ENCODE measurements around the gene ADM2.
"Not testable (repeated sequence)": the region's sequence is repeated elsewhere in the genome, so short reads cannot be mapped to it uniquely, and the experiment has no call there.

ADM2 gene

DNA sequence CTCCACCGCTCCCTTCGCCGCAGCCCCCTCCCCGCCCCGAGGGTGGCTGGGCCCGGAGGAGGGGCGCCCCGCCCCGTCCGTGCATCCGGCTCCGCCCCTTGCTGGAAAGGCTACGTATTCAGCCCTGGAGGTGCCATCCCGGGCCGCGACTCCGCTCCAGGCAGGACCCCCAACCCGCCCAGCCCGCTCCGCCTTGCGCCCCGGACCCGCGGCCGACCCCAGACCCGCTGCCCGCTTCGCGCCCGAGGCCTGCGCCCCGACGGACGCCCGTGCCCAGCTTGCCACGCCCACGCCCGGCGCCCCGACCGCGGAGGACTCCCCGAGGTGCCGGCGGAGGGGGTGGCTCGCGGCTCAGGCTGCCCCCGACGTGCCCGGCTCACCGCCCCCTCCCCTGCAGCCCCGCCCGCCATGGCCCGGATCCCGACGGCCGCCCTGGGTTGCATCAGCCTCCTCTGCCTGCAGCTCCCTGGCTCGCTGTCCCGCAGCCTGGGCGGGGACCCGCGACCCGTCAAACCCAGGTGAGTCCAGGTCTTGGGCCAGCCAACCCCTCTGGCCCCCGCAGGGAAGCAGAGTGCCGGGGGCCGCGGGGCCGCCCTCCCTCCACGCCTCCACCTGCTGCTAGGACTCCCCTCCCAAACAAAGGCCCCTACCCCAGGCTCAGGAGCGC is at the start of gene ADM2:
ADM2 (plus strand) TSS at position 104 of the 667 bp plus-strand sequence; CDS start at position 409, 305 bp downstream.
- no peak for TF ChIP-seq ZNF274 (IDR thresholded peaks at IDR 0.05; ENCODE audit: low read depth, low read length)
- peak within 1 kb of the TSS; percentile 31; the same call in 1 of the 2 replicates for H3K4me3 ChIP-seq (ENCODE audit: low read length)

DNA sequence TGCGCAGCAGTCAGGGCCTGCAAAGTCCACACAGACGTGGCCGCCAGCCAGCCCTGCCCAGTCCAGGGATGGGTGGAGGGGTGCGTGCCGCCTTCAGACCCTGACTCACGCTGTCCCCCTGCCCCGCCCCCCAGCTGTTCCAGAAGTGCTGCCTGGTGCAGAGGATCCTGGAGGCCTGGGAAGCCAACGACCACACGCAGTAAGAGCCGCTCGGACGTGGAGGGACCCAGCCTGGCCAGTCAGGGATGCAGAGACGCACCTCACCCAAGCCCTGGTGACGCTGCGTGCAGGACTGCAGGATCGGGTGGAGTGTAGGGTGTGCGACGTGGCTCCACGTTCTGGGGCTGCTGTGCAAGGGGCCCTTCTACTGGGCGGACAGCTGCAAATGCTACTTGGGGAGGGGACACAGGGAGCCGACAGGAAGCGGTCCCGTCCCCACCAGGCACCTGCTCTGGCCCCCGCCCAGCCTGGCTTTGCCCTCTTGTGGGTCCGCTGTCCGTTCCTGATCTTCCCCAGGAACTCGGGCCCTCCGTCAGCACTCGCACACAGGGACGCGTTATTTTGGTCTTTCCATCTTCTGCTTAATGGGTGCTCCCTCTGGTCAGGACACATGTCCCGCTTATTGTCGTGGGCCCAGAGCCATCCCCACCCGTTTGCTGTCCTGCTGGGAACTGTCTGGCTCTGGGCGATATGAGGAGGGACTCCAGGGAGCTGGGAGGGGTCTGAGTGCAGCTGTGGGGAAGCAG is 49.0 kb upstream of the ADM2 start:
- no peak overlapping the region for H3K4me3 ChIP-seq (ENCODE audit: low read length)
- no peak for TF ChIP-seq ZNF274 (IDR thresholded peaks at IDR 0.05; ENCODE audit: low read depth, low read length)

DNA sequence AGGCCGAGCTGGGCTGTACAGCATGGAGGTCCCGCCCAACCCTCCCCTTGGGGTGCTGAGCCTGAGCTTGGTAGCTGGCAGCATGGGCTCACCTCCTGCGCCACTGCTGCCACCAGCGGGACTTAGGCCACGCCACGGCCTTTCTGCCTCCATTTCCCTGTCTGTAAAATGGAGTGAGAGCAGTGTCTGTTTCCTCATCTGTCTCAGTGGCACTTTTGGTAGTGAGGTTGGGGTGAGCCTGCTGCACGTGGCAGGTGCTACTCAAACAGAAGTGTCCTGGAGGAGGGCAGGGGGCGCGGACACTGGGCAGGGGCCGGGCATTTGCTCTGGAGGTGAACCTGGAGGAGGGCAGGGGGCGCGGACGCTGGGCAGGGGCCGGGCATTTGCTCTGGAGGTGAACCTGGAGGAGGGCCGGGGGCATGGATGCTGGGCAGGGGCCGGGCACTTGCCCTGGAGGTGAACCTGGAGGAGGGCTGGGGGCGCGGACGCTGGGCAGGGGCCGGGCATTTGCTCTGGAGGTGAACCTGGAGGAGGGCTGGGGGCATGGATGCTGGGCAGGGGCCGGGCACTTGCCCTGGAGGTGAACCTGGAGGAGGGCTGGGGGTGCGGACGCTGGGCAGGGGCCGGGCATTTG is 48.3 kb upstream of the ADM2 start:
- H3K4me3 ChIP-seq (ENCODE audit: low read length) = not testable (repeated sequence)

DNA sequence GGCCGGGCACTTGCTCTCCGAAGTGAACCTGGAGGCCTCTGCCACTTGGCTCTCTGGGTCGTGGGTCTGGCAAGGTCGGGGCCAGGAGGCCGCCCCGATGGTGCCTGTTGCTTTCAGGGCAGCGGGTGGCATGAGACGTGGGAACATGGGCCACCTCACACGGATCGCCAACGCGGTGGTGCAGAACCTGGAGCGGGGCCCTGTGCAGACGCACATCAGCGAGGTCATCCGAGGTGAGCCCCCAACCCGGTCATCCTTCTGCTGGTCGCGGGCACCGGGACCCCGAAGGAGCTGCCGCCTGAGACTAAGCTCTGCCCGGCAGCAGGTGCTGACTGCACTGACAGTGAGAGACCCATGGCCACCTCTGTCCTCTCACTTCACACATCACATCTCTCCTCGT is 46.5 kb upstream of the ADM2 start:
- TF ChIP-seq ZNF274 (IDR thresholded peaks at IDR 0.05; ENCODE audit: low read depth, low read length) = no peak
- H3K4me3 ChIP-seq (ENCODE audit: low read length) = no peak overlapping the region

- no peak overlapping the region for H3K4me3 ChIP-seq (ENCODE audit: low read length)
- no peak for TF ChIP-seq ZNF274 (IDR thresholded peaks at IDR 0.05; ENCODE audit: low read depth, low read length)
These were observed 45.9 kb upstream of the ADM2 start for GRCh38 chr22:50435291-50436014.

DNA sequence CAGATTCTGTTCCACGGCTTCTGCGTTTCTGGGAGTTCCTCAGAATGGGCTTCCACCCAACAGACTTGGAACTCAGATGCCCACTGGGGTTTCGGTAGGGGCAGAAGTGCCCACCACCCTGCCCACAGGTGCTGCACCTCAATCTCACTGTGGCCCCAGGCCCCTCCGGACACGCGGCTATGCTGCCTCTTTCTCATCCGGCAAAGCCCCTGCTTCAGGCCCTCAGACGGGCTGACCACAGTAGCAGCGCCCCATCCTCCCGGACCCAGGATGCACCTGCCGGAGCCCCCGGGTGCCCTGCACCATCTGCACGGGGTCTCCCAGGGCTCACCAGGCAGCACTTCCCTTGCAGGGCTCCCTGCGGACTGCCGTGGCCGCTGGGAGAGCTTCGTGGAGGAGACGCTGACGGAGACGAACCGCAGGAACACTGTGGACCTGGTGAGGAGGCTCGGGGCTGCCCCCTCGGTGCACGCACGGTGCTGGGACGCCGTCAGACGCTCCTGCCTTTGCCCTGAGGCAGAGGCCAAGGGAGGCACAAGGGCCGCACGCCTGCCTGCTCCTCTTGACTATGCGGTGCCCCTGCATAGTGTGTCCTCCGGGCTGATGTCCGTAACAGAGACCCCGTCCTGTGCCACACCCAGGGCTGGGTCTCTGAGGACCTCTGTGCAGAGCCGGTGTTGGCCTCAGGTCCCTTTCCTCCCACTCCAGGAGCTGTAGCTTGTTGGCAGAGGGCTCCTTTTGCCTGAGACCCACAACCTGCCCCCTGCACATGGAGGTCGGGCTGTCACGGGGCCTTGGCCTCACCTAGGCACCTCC is 45.1 kb upstream of the ADM2 start:
- H3K4me3 ChIP-seq (ENCODE audit: low read length) = no peak overlapping the region
- no peak for TF ChIP-seq ZNF274 (IDR thresholded peaks at IDR 0.05; ENCODE audit: low read depth, low read length)

GRCh38 chr22:50436841-50437341 is 44.5 kb upstream of the ADM2 start:
- no peak for TF ChIP-seq ZNF274 (IDR thresholded peaks at IDR 0.05; ENCODE audit: low read depth, low read length)
- H3K4me3 ChIP-seq (ENCODE audit: low read length) = no peak overlapping the region

GRCh38 chr22:50437511-50438304 is 43.6 kb upstream of the ADM2 start:
- no peak for TF ChIP-seq ZNF274 (IDR thresholded peaks at IDR 0.05; ENCODE audit: low read depth, low read length)
- no peak overlapping the region for H3K4me3 ChIP-seq (ENCODE audit: low read length)

DNA sequence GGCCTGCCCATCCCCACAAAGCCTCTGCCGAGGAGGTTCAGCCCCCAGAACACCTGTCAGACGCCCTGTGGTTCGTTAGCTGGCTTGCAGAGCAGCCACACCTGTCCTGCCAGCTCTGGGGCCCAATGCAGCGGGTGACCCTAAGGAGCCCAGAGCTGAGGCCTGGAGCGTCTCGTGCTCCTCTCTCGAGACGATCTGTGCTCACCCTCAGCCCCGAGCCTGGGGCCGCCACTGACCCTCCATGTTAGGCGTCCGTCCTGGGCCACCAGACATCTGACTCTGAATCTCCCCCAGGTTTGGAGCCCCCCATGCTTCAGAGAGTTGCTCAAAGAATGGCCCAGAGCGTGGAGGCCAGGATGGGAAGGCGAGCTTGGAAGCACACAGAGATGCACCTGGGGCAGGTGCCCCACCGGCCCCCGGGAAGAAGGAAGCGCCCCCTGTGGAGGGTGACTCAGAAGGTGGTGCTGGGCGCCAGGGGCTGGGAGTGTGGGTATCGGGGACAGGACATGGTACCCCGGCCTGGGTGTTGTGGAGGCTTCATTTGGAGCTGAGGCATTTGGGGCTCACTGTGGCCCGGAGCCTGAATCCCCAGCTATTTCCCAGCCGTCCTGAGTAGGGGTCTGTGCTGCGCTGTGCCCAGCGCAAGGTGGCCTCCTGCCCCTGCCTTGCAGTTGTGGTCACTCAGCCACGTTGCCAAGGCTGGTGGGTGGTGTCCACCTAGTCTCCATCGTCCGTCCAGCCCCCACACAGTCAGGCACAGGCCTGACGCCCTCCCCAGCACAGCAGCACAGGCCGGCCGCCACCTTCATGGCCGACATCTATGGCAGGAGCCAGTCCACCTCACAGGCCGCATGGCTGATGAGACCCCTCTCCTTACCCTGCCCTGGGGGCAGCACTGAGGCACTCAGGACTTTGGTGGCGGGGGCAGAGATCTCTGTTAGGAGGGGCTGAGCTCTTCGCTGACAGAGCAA is 42.8 kb upstream of the ADM2 start:
- no peak for TF ChIP-seq ZNF274 (IDR thresholded peaks at IDR 0.05; ENCODE audit: low read depth, low read length)
- H3K4me3 ChIP-seq (ENCODE audit: low read length) = no peak overlapping the region

DNA sequence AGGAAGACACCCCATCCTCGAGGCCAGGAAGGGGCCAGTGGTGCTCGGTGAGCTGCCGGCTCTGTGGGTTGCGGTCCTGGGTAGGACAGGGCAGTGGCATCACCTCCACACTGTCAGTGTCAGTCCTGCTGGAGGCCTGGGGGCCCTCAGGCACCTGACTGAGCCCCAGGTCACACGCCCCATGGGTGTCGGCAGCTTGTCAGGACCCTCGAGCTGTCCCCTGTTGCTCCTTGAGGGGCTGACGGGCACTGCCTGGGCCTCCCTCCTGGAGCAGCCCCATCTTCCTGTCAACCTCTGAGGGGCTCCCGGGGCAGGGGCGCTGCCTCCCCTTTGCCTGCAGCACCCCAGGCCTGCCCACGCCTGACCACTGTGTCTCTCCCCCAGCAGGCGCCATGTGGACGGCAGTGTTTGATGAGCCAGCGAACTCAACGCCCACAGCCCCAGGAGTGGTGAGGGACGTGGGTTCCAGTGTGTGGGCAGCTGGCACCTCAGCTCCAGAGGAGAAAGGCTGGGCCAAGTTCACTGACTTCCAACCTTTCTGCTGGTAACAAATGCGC is 42.0 kb upstream of the ADM2 start:
- TF ChIP-seq ZNF274 (IDR thresholded peaks at IDR 0.05; ENCODE audit: low read depth, low read length) = no peak
- H3K4me3 ChIP-seq (ENCODE audit: low read length) = no peak overlapping the region

DNA sequence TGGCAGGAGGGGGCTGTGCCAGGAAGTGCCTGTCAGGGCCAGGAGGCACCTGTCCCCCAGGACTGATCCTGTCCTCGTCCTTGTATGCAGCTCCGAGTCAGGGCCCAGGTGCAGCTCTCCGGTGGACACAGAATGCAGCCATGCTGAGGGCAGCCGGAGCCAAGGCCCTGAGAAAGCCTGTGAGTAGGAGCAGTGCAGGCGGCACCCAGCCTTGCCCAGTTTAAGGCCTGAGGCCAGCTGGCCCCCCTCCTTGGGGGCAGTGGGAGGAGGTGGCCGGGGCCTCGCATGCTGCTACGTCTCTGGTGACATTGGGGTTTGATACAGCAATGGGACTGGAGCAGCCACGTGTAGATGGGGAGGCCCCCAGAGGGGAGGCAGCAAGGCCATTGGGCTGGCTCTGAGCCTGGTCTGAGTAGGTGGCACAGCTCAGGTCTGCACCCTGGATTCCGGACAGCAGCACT is 41.4 kb upstream of the ADM2 start:
- no peak for TF ChIP-seq ZNF274 (IDR thresholded peaks at IDR 0.05; ENCODE audit: low read depth, low read length)
- H3K4me3 ChIP-seq (ENCODE audit: low read length) = no peak overlapping the region
